ENCODE data around the gene MBNL2. TPM values are rescaled to one million over a fixed set of nuclear protein-coding genes. Genes with fewer than 3 reads are reported as not detected.

The MBNL2 gene
- total and polyA plus RNA-seq, 2 experiments from 2014 or later: 27.4 to 97.9 TPM

DNA sequence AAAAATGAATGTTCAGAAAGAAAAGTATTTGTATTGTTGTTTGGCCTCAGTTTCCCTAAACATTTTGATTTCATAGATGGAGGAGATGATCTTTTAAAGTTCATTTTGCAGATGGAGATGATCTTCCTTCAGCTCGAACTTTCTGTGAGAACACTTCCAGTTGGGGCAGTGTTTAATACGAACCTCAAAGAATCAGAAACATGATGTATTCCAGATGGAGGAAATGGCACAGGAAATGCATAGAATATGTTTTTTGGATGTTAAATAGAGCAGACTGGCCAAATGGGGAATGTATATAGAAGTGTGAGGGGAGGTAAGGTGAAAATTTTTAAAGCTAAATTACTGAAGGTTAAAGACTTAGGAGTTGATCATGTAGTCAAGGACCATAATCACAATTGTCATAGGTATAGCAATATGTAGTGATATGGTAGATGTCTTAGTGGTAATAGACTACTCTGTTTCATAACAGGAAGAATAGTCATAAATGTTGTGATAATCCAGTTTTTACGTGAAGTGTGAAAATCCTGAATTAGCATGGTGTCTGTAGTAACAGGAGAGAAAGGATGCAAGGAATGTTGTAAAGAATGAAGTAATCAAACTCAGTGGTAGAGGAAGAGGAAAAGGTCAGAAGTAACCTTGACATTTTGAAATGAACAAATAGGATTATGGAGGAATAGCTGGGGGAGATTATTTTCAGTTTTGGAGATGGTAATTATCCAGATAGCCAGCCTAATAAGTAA, 216.9 kb downstream of the MBNL2 start:
- H3K4me1 ChIP-seq (ENCODE audit: insufficient read depth): no peaks in the 10 kb centered on the region
- no peaks in the 10 kb centered on the region for H3K36me3 ChIP-seq (replicated peaks; ENCODE audit: insufficient read depth, low read depth)
- H3K4me3 ChIP-seq: no peak overlapping the region
- no peaks in the 10 kb centered on the region for H3K9me2 ChIP-seq (replicated peaks; ENCODE audit: insufficient read depth)
- H3K27ac ChIP-seq: no peak overlapping the region
- no peak overlapping the region for H3K4me2 ChIP-seq
- no peaks in the 10 kb centered on the region for H3K9me3 ChIP-seq (ENCODE audit: low read depth)
- no peak for DNase-seq (ENCODE audit: low spot score)
- 81% methylated on average over 3 of the region's 3 CpGs for WGBS (ENCODE audit: low lambda C conversion rate, missing lambda C conversion rate)
- peaks cover 5% of the 10 kb centered on the region for H4K20me1 ChIP-seq (ENCODE audit: insufficient read depth, poor library complexity, severe bottlenecking)
- H2AFZ ChIP-seq: no peak overlapping the region
- no peak for TF ChIP-seq EZH2phosphoT487 (IDR thresholded peaks at IDR 0.05; ENCODE audit: low read depth, severe bottlenecking, unreplicated experiment)
- TF ChIP-seq, protein P1, sequence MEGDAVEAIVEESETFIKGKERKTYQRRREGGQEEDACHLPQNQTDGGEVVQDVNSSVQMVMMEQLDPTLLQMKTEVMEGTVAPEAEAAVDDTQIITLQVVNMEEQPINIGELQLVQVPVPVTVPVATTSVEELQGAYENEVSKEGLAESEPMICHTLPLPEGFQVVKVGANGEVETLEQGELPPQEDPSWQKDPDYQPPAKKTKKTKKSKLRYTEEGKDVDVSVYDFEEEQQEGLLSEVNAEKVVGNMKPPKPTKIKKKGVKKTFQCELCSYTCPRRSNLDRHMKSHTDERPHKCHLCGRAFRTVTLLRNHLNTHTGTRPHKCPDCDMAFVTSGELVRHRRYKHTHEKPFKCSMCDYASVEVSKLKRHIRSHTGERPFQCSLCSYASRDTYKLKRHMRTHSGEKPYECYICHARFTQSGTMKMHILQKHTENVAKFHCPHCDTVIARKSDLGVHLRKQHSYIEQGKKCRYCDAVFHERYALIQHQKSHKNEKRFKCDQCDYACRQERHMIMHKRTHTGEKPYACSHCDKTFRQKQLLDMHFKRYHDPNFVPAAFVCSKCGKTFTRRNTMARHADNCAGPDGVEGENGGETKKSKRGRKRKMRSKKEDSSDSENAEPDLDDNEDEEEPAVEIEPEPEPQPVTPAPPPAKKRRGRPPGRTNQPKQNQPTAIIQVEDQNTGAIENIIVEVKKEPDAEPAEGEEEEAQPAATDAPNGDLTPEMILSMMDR (IDR thresholded peaks at IDR 0.05; ENCODE audit: poor library complexity): no peak
- no peak for TF ChIP-seq EZH2 (IDR thresholded peaks at IDR 0.05; ENCODE audit: borderline replicate concordance)
- H3K27me3 ChIP-seq: no peaks in the 10 kb centered on the region
- H3K79me2 ChIP-seq: peaks cover 92% of the 10 kb centered on the region

DNA sequence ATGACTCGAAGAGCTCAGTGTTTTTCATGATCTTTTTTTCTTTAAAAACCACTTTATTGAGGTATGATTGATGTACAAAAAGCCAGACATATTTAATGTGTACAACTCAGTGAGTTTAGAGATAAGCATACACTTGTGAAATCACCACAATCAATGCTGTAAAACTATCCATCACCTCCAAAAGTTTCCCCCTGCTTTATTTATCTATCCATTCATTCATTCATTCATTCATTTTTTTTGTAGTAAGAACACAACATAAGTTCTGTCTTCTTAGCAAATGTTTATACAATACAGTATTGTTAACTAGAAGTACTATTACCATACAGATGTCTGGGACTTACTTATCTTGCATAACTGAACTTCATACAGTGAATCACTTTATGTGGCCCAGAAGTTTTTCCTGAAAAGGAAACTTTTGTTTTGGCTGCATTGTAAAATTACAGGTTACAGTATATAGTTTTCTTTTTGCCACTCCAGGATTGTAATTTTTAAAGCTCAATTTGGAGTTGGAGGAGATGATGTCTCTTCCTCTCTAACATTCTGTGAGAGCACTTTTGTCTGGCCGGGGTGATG, 218.6 kb downstream of the MBNL2 start:
- Histone ChIP-seq H3K79me2 (peaks cover 95% of the 10 kb centered on the region), H3K4me1 (ENCODE audit: insufficient read depth) (no peaks in the 10 kb centered on the region), H2AFZ (no peak overlapping the region), H3K4me3 (no peak overlapping the region), H3K27me3 (no peaks in the 10 kb centered on the region), H3K36me3 (replicated peaks; ENCODE audit: insufficient read depth, low read depth) (no peaks in the 10 kb centered on the region), H3K9me2 (replicated peaks; ENCODE audit: insufficient read depth) (no peaks in the 10 kb centered on the region), H3K4me2 (no peak overlapping the region), H3K9me3 (ENCODE audit: low read depth) (no peaks in the 10 kb centered on the region), H4K20me1 (ENCODE audit: insufficient read depth, poor library complexity, severe bottlenecking) (peaks cover 5% of the 10 kb centered on the region), H3K27ac (no peak overlapping the region)
- 94% methylated on average over 2 of the region's 2 CpGs for WGBS (ENCODE audit: low lambda C conversion rate, missing lambda C conversion rate)
- DNase-seq (ENCODE audit: low spot score): no peak
- TF ChIP-seq EZH2 (IDR thresholded peaks at IDR 0.05; ENCODE audit: borderline replicate concordance) (no peak), EZH2phosphoT487 (IDR thresholded peaks at IDR 0.05; ENCODE audit: low read depth, severe bottlenecking, unreplicated experiment) (no peak)
- TF ChIP-seq, protein P1 (IDR thresholded peaks at IDR 0.05; ENCODE audit: poor library complexity): no peak

DNA sequence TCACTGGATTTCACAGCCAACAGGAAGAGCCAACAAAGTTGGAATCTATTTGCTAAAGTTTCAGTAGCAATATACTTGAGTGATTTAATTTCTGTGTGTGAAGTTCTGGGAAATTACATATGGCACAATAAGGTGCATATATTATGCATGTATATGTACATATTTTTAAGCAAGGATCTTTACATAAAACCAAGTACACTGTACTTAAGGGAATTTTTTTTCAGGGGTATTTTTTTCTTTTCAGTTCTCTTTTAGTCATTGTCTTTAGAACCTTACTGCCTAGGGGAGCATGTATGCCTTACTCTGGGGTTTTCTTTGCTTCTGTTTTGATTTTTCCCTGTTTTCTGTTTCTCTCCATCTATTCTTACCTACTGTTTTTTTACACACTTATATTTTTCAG, 219.2 kb downstream of the MBNL2 start:
- Histone ChIP-seq H3K36me3 (replicated peaks; ENCODE audit: insufficient read depth, low read depth) (no peaks in the 10 kb centered on the region), H3K27me3 (no peaks in the 10 kb centered on the region), H3K27ac (no peak overlapping the region), H3K79me2 (peaks cover 95% of the 10 kb centered on the region), H3K4me3 (no peak overlapping the region), H3K9me3 (ENCODE audit: low read depth) (no peaks in the 10 kb centered on the region), H2AFZ (no peak overlapping the region), H3K4me2 (no peak overlapping the region), H4K20me1 (ENCODE audit: insufficient read depth, poor library complexity, severe bottlenecking) (peaks cover under 1% of the 10 kb centered on the region), H3K4me1 (ENCODE audit: insufficient read depth) (no peaks in the 10 kb centered on the region), H3K9me2 (replicated peaks; ENCODE audit: insufficient read depth) (no peaks in the 10 kb centered on the region)
- no peak for DNase-seq (ENCODE audit: low spot score)
- TF ChIP-seq EZH2phosphoT487 (IDR thresholded peaks at IDR 0.05; ENCODE audit: low read depth, severe bottlenecking, unreplicated experiment) (no peak), EZH2 (IDR thresholded peaks at IDR 0.05; ENCODE audit: borderline replicate concordance) (no peak)
- TF ChIP-seq, protein P1 (IDR thresholded peaks at IDR 0.05; ENCODE audit: poor library complexity): no peak

Small RNAs within 50 kb of the gene (small RNA-seq; reads per million reads assigned to genes)
- gene AL442067.1 (not detected), gene RNA5SP37 (not detected)

Other genes starting within 250 kb of the MBNL2 start
- gene OXGR1, start 227.9 kb upstream of the MBNL2 start, total RNA-seq: 0.63 and 0.88 TPM in 2 replicates
- gene OXGR1, start 227.9 kb upstream of the MBNL2 start, polyA plus RNA-seq: 0.60 TPM in 1 of 2 replicates, not detected in the other
- gene RAP2A, start 211.8 kb downstream of the MBNL2 start, total RNA-seq: 36.8 and 41.9 TPM in 2 replicates
- 10.3 and 12.1 TPM in 2 replicates for gene RAP2A, start 211.8 kb downstream of the MBNL2 start, polyA plus RNA-seq